Vagina (tissue), 2 donors: Measurements from ENCODE around the gene GRIFIN.

Source experiments
- POLR2A ChIP-seq, 2 donors: fragments of 450-650 bp; IDR thresholded peaks; one replicate each; pipeline ENCODE4 v1.6.1; 2017; ENCODE audit warnings: antibody characterized with exemption in 2 of 2, mild to moderate bottlenecking in 2 of 2, moderate library complexity in 2 of 2
- TF ChIP-seq, protein P1 (sequence below), 3 experiments: fragments of 450-650 bp in 2 of 3; fragments of 200-600 bp in 1 of 3; sonication (generic) in 1 of 3; IDR thresholded peaks; one replicate each; pipeline ENCODE4 v1.5.1; 2017 to 2019; ENCODE audit warnings: antibody characterized with exemption in 3 of 3, mild to moderate bottlenecking in 2 of 3, moderate library complexity in 2 of 3

DNA sequence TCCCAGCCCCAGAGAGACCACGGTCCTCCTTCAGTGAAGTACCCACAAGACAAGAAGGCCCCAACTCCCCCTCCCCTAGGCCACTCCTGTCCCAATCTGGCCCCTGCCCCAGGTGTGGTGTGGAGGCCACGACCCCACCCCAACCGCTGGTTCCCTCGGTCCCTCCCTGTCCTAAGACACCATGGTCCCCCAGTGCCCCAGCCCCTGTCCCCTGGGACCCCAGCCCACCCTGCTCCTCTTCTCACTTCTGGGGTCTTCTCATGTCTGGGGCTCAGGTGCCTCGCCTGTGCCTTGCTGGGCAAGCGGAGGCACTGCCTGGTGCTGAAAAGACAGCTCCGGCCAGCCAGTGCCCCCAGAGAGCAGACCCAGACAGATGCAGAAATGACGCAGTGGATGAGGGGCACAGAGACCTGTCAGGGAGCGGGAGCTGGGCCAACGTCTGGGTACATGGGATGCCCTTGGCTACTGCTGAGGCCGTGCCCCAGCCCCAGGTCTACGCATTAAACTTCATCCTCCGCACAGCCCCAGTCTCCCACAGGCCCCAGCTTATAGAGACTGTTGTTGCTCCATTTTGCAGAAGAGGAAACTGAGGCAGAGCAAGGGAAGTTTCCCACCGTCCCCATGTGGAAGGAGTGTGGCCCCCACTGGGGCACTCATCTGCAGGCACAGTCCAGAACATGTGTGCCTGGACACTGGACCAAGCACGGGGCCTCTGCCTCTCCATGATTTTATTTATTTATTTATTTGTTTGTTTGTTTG, 14.8 kb downstream of the GRIFIN start:
- no peak for TF ChIP-seq POLR2A (IDR thresholded peaks at IDR 0.05)
- TF ChIP-seq, protein P1, sequence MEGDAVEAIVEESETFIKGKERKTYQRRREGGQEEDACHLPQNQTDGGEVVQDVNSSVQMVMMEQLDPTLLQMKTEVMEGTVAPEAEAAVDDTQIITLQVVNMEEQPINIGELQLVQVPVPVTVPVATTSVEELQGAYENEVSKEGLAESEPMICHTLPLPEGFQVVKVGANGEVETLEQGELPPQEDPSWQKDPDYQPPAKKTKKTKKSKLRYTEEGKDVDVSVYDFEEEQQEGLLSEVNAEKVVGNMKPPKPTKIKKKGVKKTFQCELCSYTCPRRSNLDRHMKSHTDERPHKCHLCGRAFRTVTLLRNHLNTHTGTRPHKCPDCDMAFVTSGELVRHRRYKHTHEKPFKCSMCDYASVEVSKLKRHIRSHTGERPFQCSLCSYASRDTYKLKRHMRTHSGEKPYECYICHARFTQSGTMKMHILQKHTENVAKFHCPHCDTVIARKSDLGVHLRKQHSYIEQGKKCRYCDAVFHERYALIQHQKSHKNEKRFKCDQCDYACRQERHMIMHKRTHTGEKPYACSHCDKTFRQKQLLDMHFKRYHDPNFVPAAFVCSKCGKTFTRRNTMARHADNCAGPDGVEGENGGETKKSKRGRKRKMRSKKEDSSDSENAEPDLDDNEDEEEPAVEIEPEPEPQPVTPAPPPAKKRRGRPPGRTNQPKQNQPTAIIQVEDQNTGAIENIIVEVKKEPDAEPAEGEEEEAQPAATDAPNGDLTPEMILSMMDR (IDR thresholded peaks at IDR 0.05) = no peak
